Right atrium auricular region (tissue), 2 donors: ENCODE data around the gene SH3BP5L. TPM values are rescaled to one million over a fixed set of nuclear protein-coding genes. Genes with fewer than 3 reads are reported as not detected.

ENCODE experiments used
- DNase-seq: peaks from one replicate; pipeline ENCODE4 v3.0.0-alpha.2; 2019; ENCODE audit warnings: low spot score
- H3K27ac ChIP-seq, 2 donors: fragments of 200-600 bp; sonication (generic); 1 replicate in 1 of 2; 2 replicates in 1 of 2; pipeline ENCODE4 v1.5.1; 2016 to 2019
- H3K27me3 ChIP-seq, 2 donors: fragments of 200-600 bp; sonication (generic); one replicate each; pipeline versions ENCODE4 v1.5.1 to v1.6.0; 2017 to 2019
- H3K36me3 ChIP-seq: fragments of 200-600 bp; sonication (generic); one replicate; pipeline ENCODE4 v1.5.1; 2016
- H3K4me1 ChIP-seq, 2 donors: fragments of 200-600 bp; sonication (generic); one replicate each; pipeline versions ENCODE4 v1.5.1 to v1.6.0; 2017 to 2019
- H3K4me3 ChIP-seq, 2 donors: fragments of 200-600 bp; sonication (generic); 1 replicate in 1 of 2; 2 replicates in 1 of 2; pipeline ENCODE4 v1.5.1; 2017 to 2019; ENCODE audit warnings: mild to moderate bottlenecking in 1 of 2, moderate library complexity in 1 of 2
- H3K9me3 ChIP-seq, 2 donors: fragments of 200-600 bp; sonication (generic); one replicate each; pipeline ENCODE4 v1.5.1; 2019
- CTCF ChIP-seq, 2 donors: fragments of 200-600 bp; sonication (generic); IDR thresholded peaks; one replicate each; pipeline ENCODE4 v1.5.1; 2019; ENCODE audit warnings: antibody characterized with exemption in 2 of 2
- total RNA-seq, 2 donors: library from RNA; depleted of rRNA; stranded (reverse); fragments of >200 nt; gene quantifications; one replicate each; pipeline ENCODE4 v1.1.0, GENCODE V29; 2016

SH3BP5L gene
- total RNA-seq, 2 donors from 2014 or later = 13.6 to 18.5 TPM

GRCh38 chr1:248849637-248850036 is 23.9 kb upstream of the SH3BP5L start:
- TF ChIP-seq CTCF (IDR thresholded peaks at IDR 0.05) = no peak
- H3K4me1 ChIP-seq = no peaks in the 10 kb centered on the region
- no peak overlapping the region for H3K4me3 ChIP-seq
- DNase-seq = peak; percentile 43
- H3K27me3 ChIP-seq = no peaks in the 10 kb centered on the region
- H3K36me3 ChIP-seq = peaks cover 77% of the 10 kb centered on the region
- no peak overlapping the region for H3K27ac ChIP-seq
- H3K9me3 ChIP-seq = no peaks in the 10 kb centered on the region

- H3K36me3 ChIP-seq = peaks cover 76% of the 10 kb centered on the region
Observed at GRCh38 chr1:248849152-248849551, 23.4 kb upstream of the SH3BP5L start.

GRCh38 chr1:248848602-248849001 is 22.9 kb upstream of the SH3BP5L start:
- Histone ChIP-seq H3K4me3 (no peak overlapping the region), H3K9me3 (no peaks in the 10 kb centered on the region), H3K36me3 (peaks cover 70% of the 10 kb centered on the region), H3K4me1 (peaks cover 0 to 5% of the 10 kb centered on the region in 2 donors), H3K27ac (no peak overlapping the region), H3K27me3 (no peaks in the 10 kb centered on the region)
- no peak for DNase-seq
- TF ChIP-seq CTCF (IDR thresholded peaks at IDR 0.05) = no peak

More at GRCh38 chr1:248849152-248849551, 23.4 kb upstream of the SH3BP5L start:
- Histone ChIP-seq H3K4me3 (no peak overlapping the region), H3K4me1 (no peaks in the 10 kb centered on the region), H3K9me3 (no peaks in the 10 kb centered on the region), H3K27me3 (no peaks in the 10 kb centered on the region), H3K27ac (no peak overlapping the region)
- peak; percentile 57 for DNase-seq
- TF ChIP-seq CTCF (IDR thresholded peaks at IDR 0.05) = no peak

- Histone ChIP-seq H3K36me3 (peaks cover 67% of the 10 kb centered on the region), H3K9me3 (no peaks in the 10 kb centered on the region), H3K27me3 (no peaks in the 10 kb centered on the region), H3K4me3 (no peak overlapping the region), H3K4me1 (peaks cover 0 to 9% of the 10 kb centered on the region in 2 donors), H3K27ac (no peak overlapping the region)
- DNase-seq = peak; percentile 13
- no peak for TF ChIP-seq CTCF (IDR thresholded peaks at IDR 0.05)
Observed at GRCh38 chr1:248847956-248848561, 22.3 kb upstream of the SH3BP5L start.

- H3K4me3 ChIP-seq = no peak overlapping the region
- H3K36me3 ChIP-seq = peaks cover 67% of the 10 kb centered on the region
- TF ChIP-seq CTCF (IDR thresholded peaks at IDR 0.05) = no peak
- peak; percentile 21 for DNase-seq
- no peaks in the 10 kb centered on the region for H3K27me3 ChIP-seq
- H3K27ac ChIP-seq = no peak overlapping the region
- H3K4me1 ChIP-seq = peaks cover 0 to 16% of the 10 kb centered on the region in 2 donors
- H3K9me3 ChIP-seq = no peaks in the 10 kb centered on the region
Observed at GRCh38 chr1:248847181-248847955, 21.7 kb upstream of the SH3BP5L start.
